Colonic mucosa (tissue), 4 donors: ENCODE results near the gene CA7. TPM values are rescaled to one million over a fixed set of nuclear protein-coding genes. Genes with fewer than 3 reads are reported as not detected.

ENCODE experiments used
- DNase-seq: peaks from one replicate; pipeline ENCODE4 v3.0.0-alpha.2; 2020
- H3K27ac ChIP-seq: fragments of 200-600 bp; one replicate; pipeline ENCODE4 v1.8.0; 2021
- H3K27me3 ChIP-seq: fragments of 200-600 bp; one replicate; pipeline ENCODE4 v1.8.0; 2021
- H3K36me3 ChIP-seq: fragments of 200-600 bp; one replicate; pipeline ENCODE4 v1.8.0; 2021
- H3K4me1 ChIP-seq: fragments of 200-600 bp; one replicate; pipeline ENCODE4 v1.8.0; 2021; ENCODE audit warnings: mild to moderate bottlenecking
- H3K4me3 ChIP-seq: fragments of 200-600 bp; one replicate; pipeline ENCODE4 v1.8.0; 2021
- H3K9ac ChIP-seq, 2 donors: one replicate each; pipeline ENCODE4 v1.7.0; 2013; ENCODE audit warnings: control low read depth in 2 of 2, low read depth in 2 of 2, low read length in 2 of 2
- H3K9me3 ChIP-seq: fragments of 200-600 bp; one replicate; pipeline ENCODE4 v1.8.0; 2021
- intact Hi-C: fragments of 100-400 bp; cut with DNase I; formaldehyde crosslinking; loops from one replicate; pipeline ENCODE4 v1.14.1; 2022
- total RNA-seq, 2 donors: library from RNA; stranded (reverse); fragmentation: NEBNext Ultra II Directional in 1 of 2; extraction: Animal tissue kit (Norgen Biotek cat#: 25700) in 1 of 2; gene quantifications; one replicate each; pipeline ENCODE4 v1.2.1, GENCODE V29; 2021
- TF ChIP-seq, protein P1 (sequence below): fragments of 200-600 bp; IDR thresholded peaks from one replicate; pipeline ENCODE4 v1.8.0; 2022; ENCODE audit warnings: antibody characterized with exemption, mild to moderate bottlenecking
- donor health status: healthy.
- donor health status: DM: no; HTN: no; CAD: no.
- donor health status: DM: no; HTN: no; CAD: no.

CA7 gene
- total RNA-seq, 2 donors from 2014 or later = 46.2 to 120 TPM

GRCh38 chr16:66849021-66849420, 4.8 kb downstream of the CA7 start:
- peaks cover 18% of the 10 kb centered on the region for H3K27me3 ChIP-seq
- H3K4me3 ChIP-seq = no peak overlapping the region
- no peaks in the 10 kb centered on the region for H3K4me1 ChIP-seq
- no peak overlapping the region for H3K9ac ChIP-seq
- no peaks in the 10 kb centered on the region for H3K9me3 ChIP-seq
- H3K36me3 ChIP-seq = no peaks in the 10 kb centered on the region
- H3K27ac ChIP-seq = no peak overlapping the region
- no peak for DNase-seq
- intact Hi-C loops = loop anchor here (10.0 kb wide), 1 partner anchor 64 kb away; no protein-coding TSS in a partner anchor
- TF ChIP-seq, protein P1, sequence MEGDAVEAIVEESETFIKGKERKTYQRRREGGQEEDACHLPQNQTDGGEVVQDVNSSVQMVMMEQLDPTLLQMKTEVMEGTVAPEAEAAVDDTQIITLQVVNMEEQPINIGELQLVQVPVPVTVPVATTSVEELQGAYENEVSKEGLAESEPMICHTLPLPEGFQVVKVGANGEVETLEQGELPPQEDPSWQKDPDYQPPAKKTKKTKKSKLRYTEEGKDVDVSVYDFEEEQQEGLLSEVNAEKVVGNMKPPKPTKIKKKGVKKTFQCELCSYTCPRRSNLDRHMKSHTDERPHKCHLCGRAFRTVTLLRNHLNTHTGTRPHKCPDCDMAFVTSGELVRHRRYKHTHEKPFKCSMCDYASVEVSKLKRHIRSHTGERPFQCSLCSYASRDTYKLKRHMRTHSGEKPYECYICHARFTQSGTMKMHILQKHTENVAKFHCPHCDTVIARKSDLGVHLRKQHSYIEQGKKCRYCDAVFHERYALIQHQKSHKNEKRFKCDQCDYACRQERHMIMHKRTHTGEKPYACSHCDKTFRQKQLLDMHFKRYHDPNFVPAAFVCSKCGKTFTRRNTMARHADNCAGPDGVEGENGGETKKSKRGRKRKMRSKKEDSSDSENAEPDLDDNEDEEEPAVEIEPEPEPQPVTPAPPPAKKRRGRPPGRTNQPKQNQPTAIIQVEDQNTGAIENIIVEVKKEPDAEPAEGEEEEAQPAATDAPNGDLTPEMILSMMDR = no peak

DNA sequence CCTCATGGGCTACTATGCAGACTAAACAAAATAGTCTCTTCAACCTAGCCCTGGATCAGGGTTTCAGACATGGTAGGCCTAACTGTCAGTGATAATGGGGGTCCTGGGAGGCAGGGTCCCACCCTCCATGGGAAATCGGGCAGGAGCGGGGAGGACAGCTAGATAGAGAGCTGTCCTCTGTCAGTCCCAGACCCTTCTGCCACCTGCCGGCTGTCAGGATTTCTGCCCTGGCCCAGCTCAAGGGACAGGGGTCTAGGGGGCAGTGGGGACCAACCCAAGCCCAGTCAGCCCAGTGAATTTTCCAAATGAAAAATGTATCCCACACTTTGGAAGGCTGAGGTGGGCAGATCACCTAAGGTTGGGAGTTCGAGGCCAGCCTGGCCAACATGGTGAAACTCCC, 5.3 kb downstream of the CA7 start:
- Histone ChIP-seq H3K27me3 (peaks cover 13% of the 10 kb centered on the region), H3K9ac (no peak overlapping the region), H3K36me3 (no peaks in the 10 kb centered on the region), H3K4me3 (no peak overlapping the region), H3K9me3 (no peaks in the 10 kb centered on the region), H3K4me1 (no peaks in the 10 kb centered on the region), H3K27ac (no peak overlapping the region)
- TF ChIP-seq, protein P1 = no peak
- DNase-seq = no peak
- intact Hi-C loops = loop anchor here (10.0 kb wide), 1 partner anchor 65 kb away; no protein-coding TSS in a partner anchor

GRCh38 chr16:66850115-66850815, 6.1 kb downstream of the CA7 start:
- H3K36me3 ChIP-seq = no peaks in the 10 kb centered on the region
- H3K27ac ChIP-seq = no peak overlapping the region
- no peak overlapping the region for H3K4me3 ChIP-seq
- no peaks in the 10 kb centered on the region for H3K9me3 ChIP-seq
- H3K4me1 ChIP-seq = no peaks in the 10 kb centered on the region
- TF ChIP-seq, protein P1 = no peak
- H3K27me3 ChIP-seq = peaks cover 6% of the 10 kb centered on the region
- DNase-seq = no peak
- intact Hi-C loops = loop anchor here (10.0 kb wide), 1 partner anchor 445 kb away; no protein-coding TSS in a partner anchor
- no peak overlapping the region for H3K9ac ChIP-seq

GRCh38 chr16:66851166-66851964, 7.2 kb downstream of the CA7 start:
- Histone ChIP-seq H3K4me1 (no peaks in the 10 kb centered on the region), H3K9ac (no peak overlapping the region), H3K27ac (no peak overlapping the region), H3K36me3 (no peaks in the 10 kb centered on the region), H3K27me3 (no peaks in the 10 kb centered on the region), H3K9me3 (no peaks in the 10 kb centered on the region), H3K4me3 (no peak overlapping the region)
- intact Hi-C loops = loop anchor here (10.0 kb wide), 1 partner anchor 447 kb away; no protein-coding TSS in a partner anchor
- DNase-seq = no peak
- TF ChIP-seq, protein P1 = no peak

GRCh38 chr16:66853261-66854139, 9.3 kb downstream of the CA7 start:
- H3K4me1 ChIP-seq = no peaks in the 10 kb centered on the region
- no peak overlapping the region for H3K27ac ChIP-seq
- no peaks in the 10 kb centered on the region for H3K27me3 ChIP-seq
- no peaks in the 10 kb centered on the region for H3K9me3 ChIP-seq
- intact Hi-C loops = loop anchor here (10.0 kb wide), 1 partner anchor 449 kb away; no protein-coding TSS in a partner anchor
- H3K9ac ChIP-seq = no peak overlapping the region
- TF ChIP-seq, protein P1 = no peak
- H3K4me3 ChIP-seq = no peak overlapping the region
- DNase-seq = no peak
- H3K36me3 ChIP-seq = no peaks in the 10 kb centered on the region
